Measurements from ENCODE around the gene SLC16A1. TPM values are rescaled to one million over a fixed set of nuclear protein-coding genes. Genes with fewer than 3 reads are reported as not detected.
A peak's percentile ranks its signal among the peaks of the same experiment; 100 is the strongest.

SLC16A1 gene
- total and polyA plus RNA-seq, 2 experiments from 2014 or later, result 231 to 593 TPM

DNA sequence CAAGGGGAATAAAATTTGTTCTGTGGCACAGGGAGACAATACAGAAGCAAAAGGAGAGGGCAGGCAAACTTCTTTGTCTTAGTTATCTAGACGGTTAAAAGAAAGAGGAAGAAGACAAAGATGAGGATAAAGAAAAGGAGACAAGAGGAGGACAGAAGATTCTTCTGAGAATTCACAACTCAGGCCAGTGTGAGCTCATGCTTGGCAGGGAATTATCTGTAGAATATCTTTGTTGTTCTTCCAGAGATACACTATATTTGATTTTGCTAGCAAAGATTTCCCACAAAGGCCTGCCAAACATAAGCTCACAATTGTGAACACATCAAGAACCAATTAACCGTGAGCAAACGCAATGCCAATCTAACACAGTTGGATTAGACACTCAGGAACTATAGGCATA lies 21.4 kb downstream of the SLC16A1 start (continued):
- TF ChIP-seq, protein P1, sequence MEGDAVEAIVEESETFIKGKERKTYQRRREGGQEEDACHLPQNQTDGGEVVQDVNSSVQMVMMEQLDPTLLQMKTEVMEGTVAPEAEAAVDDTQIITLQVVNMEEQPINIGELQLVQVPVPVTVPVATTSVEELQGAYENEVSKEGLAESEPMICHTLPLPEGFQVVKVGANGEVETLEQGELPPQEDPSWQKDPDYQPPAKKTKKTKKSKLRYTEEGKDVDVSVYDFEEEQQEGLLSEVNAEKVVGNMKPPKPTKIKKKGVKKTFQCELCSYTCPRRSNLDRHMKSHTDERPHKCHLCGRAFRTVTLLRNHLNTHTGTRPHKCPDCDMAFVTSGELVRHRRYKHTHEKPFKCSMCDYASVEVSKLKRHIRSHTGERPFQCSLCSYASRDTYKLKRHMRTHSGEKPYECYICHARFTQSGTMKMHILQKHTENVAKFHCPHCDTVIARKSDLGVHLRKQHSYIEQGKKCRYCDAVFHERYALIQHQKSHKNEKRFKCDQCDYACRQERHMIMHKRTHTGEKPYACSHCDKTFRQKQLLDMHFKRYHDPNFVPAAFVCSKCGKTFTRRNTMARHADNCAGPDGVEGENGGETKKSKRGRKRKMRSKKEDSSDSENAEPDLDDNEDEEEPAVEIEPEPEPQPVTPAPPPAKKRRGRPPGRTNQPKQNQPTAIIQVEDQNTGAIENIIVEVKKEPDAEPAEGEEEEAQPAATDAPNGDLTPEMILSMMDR (conservative IDR thresholded peaks at IDR 0.05; ENCODE audit: low read depth in 2 of 2), result no peak
- no peak for TF ChIP-seq EZH2 (IDR thresholded peaks at IDR 0.05; ENCODE audit: low read depth, unreplicated experiment)

DNA sequence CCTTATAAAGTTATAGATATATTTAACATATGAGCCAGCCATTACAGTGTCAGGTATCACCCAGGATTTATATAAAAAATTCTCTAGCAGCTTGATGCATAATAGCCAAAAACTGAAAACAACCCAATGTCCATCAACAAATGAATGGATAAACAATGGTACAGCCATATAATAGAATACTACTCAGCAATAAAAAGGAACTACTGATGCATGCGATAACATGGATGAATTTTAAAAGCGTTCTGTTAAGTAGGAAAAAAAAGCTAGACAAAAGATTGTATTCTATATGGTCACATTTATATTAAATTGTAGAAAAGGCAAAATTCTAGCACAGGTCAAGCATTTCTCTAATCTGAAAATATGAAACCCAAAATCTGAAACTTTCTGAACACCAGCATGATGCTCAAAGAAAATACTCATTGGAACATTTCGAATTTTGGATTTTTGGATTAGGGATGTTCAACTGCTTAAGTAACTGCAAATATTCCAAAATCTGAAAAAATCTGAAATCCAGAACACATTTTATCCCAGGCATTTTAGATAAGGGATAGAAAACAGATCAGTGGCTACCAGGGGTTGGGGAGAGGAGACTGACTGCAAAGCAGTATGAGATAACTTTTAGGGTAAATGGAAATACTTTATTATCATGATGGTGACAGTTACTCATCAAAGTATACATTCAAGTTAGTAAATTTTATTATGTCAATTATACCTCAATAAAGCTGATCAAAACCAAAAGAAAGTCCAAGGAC lies 22.0 kb downstream of the SLC16A1 start:
- Mint-ChIP-seq H3K27me3 (ENCODE audit: insufficient read depth, low read depth, poor library complexity) (peaks cover 8% of the 10 kb centered on the region), H3K27ac (peak overlapping the region; percentile 35; the same call in 1 of the 2 replicates), H3K4me1 (peaks cover 36% of the 10 kb centered on the region), H3K9me3 (no peaks in the 10 kb centered on the region), H3K36me3 (ENCODE audit: low read depth) (peaks cover 47% of the 10 kb centered on the region), H3K4me3 (no peak overlapping the region; the same call in 2 of the 3 replicates)
- Histone ChIP-seq H3K4me2 (no peak overlapping the region), H3K27me3 (ENCODE audit: insufficient read depth) (no peaks in the 10 kb centered on the region), H3K4me1 (ENCODE audit: insufficient read depth) (peaks cover 36% of the 10 kb centered on the region), H3K79me2 (replicated peaks; ENCODE audit: insufficient read depth) (peaks cover 100% of the 10 kb centered on the region), H2AFZ (no peak overlapping the region), H3K27ac (ENCODE audit: low read depth) (0 out of 2 replicates have a peak overlapping the region, but pooled peaks have one; percentile 41), H3K4me3 (no peak overlapping the region), H3F3A (replicated peaks; ENCODE audit: low read depth) (peaks cover 9% of the 10 kb centered on the region; the same call in 1 of the 2 replicates), H3K9me2 (ENCODE audit: insufficient read depth) (no peaks in the 10 kb centered on the region), H4K20me1 (replicated peaks; ENCODE audit: insufficient read depth) (peaks cover 58% of the 10 kb centered on the region), H3K36me3 (ENCODE audit: insufficient read depth) (peaks cover 3% of the 10 kb centered on the region; the same call in 1 of the 2 replicates)
- DNase-seq (ENCODE audit: low spot score) (no peak), ATAC-seq (no peak)
- TF ChIP-seq JUNB (IDR thresholded peaks at IDR 0.05; ENCODE audit: unreplicated experiment) (no peak), POLR2AphosphoS5 (IDR thresholded peaks at IDR 0.05; ENCODE audit: low read depth) (no peak)
- TF ChIP-seq, protein P2, sequence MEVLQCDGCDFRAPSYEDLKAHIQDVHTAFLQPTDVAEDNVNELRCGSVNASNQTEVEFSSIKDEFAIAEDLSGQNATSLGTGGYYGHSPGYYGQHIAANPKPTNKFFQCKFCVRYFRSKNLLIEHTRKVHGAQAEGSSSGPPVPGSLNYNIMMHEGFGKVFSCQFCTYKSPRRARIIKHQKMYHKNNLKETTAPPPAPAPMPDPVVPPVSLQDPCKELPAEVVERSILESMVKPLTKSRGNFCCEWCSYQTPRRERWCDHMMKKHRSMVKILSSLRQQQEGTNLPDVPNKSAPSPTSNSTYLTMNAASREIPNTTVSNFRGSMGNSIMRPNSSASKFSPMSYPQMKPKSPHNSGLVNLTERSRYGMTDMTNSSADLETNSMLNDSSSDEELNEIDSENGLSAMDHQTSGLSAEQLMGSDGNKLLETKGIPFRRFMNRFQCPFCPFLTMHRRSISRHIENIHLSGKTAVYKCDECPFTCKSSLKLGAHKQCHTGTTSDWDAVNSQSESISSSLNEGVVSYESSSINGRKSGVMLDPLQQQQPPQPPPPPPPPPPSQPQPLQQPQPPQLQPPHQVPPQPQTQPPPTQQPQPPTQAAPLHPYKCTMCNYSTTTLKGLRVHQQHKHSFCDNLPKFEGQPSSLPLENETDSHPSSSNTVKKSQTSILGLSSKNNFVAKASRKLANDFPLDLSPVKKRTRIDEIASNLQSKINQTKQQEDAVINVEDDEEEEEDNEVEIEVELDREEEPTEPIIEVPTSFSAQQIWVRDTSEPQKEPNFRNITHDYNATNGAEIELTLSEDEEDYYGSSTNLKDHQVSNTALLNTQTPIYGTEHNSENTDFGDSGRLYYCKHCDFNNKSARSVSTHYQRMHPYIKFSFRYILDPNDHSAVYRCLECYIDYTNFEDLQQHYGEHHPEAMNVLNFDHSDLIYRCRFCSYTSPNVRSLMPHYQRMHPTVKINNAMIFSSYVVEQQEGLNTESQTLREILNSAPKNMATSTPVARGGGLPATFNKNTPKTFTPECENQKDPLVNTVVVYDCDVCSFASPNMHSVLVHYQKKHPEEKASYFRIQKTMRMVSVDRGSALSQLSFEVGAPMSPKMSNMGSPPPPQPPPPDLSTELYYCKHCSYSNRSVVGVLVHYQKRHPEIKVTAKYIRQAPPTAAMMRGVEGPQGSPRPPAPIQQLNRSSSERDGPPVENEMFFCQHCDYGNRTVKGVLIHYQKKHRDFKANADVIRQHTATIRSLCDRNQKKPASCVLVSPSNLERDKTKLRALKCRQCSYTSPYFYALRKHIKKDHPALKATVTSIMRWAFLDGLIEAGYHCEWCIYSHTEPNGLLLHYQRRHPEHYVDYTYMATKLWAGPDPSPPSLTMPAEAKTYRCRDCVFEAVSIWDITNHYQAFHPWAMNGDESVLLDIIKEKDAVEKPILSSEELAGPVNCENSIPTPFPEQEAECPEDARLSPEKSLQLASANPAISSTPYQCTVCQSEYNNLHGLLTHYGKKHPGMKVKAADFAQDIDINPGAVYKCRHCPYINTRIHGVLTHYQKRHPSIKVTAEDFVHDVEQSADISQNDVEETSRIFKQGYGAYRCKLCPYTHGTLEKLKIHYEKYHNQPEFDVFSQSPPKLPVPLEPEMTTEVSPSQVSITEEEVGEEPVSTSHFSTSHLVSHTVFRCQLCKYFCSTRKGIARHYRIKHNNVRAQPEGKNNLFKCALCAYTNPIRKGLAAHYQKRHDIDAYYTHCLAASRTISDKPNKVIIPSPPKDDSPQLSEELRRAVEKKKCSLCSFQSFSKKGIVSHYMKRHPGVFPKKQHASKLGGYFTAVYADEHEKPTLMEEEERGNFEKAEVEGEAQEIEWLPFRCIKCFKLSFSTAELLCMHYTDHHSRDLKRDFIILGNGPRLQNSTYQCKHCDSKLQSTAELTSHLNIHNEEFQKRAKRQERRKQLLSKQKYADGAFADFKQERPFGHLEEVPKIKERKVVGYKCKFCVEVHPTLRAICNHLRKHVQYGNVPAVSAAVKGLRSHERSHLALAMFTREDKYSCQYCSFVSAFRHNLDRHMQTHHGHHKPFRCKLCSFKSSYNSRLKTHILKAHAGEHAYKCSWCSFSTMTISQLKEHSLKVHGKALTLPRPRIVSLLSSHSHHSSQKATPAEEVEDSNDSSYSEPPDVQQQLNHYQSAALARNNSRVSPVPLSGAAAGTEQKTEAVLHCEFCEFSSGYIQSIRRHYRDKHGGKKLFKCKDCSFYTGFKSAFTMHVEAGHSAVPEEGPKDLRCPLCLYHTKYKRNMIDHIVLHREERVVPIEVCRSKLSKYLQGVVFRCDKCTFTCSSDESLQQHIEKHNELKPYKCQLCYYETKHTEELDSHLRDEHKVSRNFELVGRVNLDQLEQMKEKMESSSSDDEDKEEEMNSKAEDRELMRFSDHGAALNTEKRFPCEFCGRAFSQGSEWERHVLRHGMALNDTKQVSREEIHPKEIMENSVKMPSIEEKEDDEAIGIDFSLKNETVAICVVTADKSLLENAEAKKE (CRISPR knock-in tag; IDR thresholded peaks at IDR 0.05), result no peak
- TF ChIP-seq, protein P1 (conservative IDR thresholded peaks at IDR 0.05; ENCODE audit: low read depth in 2 of 2), result no peak

Data from GM23338 (cell line).